ENCODE data around the gene ITPRID1. TPM values are rescaled to one million over a fixed set of nuclear protein-coding genes. Genes with fewer than 3 reads are reported as not detected.

The ITPRID1 gene
- total and polyA plus RNA-seq, 12 donors = not detected

- TF ChIP-seq CTCF (IDR thresholded peaks at IDR 0.05) = no peak
- ATAC-seq (no peak), DNase-seq (no peak)
- Histone ChIP-seq H3K36me3 (no peaks in the 10 kb centered on the region), H3K4me1 (no peaks in the 10 kb centered on the region), H3K27ac (no peak overlapping the region), H3K4me3 (no peak overlapping the region), H3K9me3 (peaks cover 0 to 6% (median 0%) of the 10 kb centered on the region in 11 donors), H3K27me3 (no peaks in the 10 kb centered on the region)
- 59 to 60% methylated on average over 5 of the region's 5 CpGs for WGBS, 2 donors
- intact Hi-C loops (cut with DNase I) = loop anchor here in 1 of 10 donors (10.0 kb wide), 1 partner anchor 62 kb away; no protein-coding TSS in a partner anchor
Measured at GRCh38 chr7:31603046-31603445, 89.2 kb downstream of the ITPRID1 start.

DNA sequence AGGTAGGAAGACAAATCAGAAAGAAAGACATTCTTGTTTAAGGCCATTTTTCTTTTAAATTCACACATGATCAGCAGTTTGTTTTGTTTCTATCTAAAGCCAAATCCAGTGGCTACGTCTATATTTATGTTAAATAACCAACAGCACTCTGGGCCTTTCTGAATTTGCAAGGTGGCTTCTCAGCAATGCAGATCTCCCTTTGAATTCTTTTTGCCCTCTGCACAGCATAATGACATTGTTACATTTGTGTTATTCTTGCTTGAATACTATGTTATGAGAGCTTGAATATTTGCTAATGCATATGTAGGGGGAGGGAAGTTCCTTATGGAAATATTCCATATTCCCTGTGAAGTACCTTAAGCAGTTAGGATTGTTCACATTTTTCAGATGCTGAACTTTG is 99.7 kb downstream of the ITPRID1 start:
- H3K9me3 ChIP-seq = no peaks in the 10 kb centered on the region
- H3K27ac ChIP-seq = no peak overlapping the region
- H3K27me3 ChIP-seq = no peaks in the 10 kb centered on the region
- intact Hi-C loops (cut with DNase I) = no loop called here
- no peak for DNase-seq
- WGBS, 2 donors = 65 to 73% methylated on average over 1 of the region's 1 CpG
- no peaks in the 10 kb centered on the region for H3K36me3 ChIP-seq
- TF ChIP-seq CTCF (IDR thresholded peaks at IDR 0.05) = no peak
- no peak for ATAC-seq
- H3K4me1 ChIP-seq = no peaks in the 10 kb centered on the region
- H3K4me3 ChIP-seq = no peak overlapping the region

DNA sequence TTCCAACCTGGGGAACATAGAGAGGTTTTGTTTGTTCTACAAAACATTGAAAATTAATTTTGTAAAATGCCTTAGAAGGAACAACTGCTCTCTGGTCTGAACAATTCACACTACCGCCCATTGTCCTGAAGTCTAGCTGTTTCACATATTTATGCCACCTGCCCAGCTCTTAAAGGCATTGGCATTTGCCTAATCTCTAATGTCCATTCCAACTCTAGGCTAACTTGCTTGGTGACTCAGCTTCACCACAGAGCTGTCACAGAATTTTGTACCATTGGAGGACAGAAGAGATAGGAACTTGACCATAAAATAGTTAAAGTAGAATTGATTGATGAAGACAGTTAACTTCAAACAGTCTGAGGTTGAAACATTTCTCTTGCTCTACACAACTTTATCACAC is 119.6 kb downstream of the ITPRID1 start:
- intact Hi-C loops (cut with DNase I) = loop anchor here in 8 of 10 donors (2.0 to 10.0 kb wide), 9 partner anchors 189 to 501 kb away; no protein-coding TSS in a partner anchor
- Histone ChIP-seq H3K9me3 (no peaks in the 10 kb centered on the region), H3K4me3 (no peak overlapping the region), H3K36me3 (no peaks in the 10 kb centered on the region), H3K4me1 (peaks cover 0 to 6% (median 0%) of the 10 kb centered on the region in 9 donors), H3K27ac (no peak overlapping the region), H3K27me3 (no peaks in the 10 kb centered on the region)
- TF ChIP-seq CTCF (IDR thresholded peaks at IDR 0.05) = no peak
- 82 to 83% methylated on average over 1 of the region's 1 CpG for WGBS, 2 donors
- ATAC-seq (no peak), DNase-seq (no peak)

DNA sequence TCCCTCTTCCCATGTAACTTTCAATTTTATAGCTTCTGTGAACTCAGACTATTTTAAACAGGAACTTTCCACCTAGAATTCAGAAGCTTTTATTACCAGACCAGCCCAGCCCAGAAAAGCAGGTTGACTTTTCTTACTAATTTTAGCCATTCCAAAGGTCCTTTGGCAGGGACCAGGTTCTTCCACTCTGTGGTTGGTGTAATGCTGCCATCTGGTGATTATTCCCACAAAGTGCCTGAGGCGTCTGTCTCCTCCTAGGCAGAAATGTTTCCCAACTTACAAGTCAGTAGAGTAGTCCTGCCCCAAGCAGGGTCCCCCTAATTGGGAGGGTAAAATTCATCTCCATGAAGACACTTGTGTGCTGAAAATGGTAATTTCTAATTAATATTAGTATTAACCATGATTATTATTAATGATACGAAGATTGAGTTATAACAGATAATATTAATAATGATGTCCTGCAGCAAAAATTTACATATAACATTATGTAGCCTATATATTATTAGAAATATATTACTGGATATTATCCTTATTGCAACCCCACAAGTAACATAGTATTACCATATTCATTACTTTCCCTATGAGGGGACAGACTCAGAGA is 120.1 kb downstream of the ITPRID1 start:
- H3K27me3 ChIP-seq = no peaks in the 10 kb centered on the region
- 44 to 45% methylated on average over 2 of the region's 2 CpGs for WGBS, 2 donors
- no peak overlapping the region for H3K4me3 ChIP-seq
- peak; percentile 42 to 76 (median 67) for TF ChIP-seq CTCF (IDR thresholded peaks at IDR 0.05)
- ATAC-seq (peak; percentile 77 to 88 (median 80)), DNase-seq (peak in 1 of 2 donors; percentile 48)
- H3K9me3 ChIP-seq = no peaks in the 10 kb centered on the region
- peaks cover 0 to 6% (median 0%) of the 10 kb centered on the region in 9 donors for H3K4me1 ChIP-seq
- no peaks in the 10 kb centered on the region for H3K36me3 ChIP-seq
- intact Hi-C loops (cut with DNase I) = loop anchor here in 9 of 10 donors (1.0 to 10.0 kb wide), 10 partner anchors 189 to 502 kb away; no protein-coding TSS in a partner anchor
- H3K27ac ChIP-seq = no peak overlapping the region

All from heart right ventricle (tissue), 16 donors.